NCI-H187 (cell line): ENCODE data around the gene ARRB1.
A peak's percentile ranks its signal among the peaks of the same experiment; 100 is the strongest.
"Not testable (repeated sequence)": the region's sequence is repeated elsewhere in the genome, so short reads cannot be mapped to it uniquely, and the experiment has no call there.

ENCODE experiments used
- DNase-seq, 2 experiments: peaks; one replicate each; lab custom pipeline; 2025; lab: John Stamatoyannopoulos, UW

Gene ARRB1

DNA sequence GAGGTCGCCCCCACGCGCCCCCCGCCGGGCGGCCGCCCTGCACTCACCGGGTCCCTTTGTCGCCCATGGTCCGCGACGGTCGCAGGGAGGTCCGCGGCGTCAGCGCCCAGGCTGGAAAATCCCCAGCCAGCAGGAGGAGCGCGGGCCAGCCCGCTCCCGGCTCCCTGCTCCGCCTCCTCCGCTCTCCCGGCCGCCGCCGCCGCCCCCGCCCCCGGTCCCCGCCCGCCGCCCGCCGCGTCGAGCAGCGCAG lies at the start of gene ARRB1:
Gene ARRB1 (minus strand): TSS at position 121 of the 250 bp plus-strand sequence. CDS start 54 bp downstream, at position 67.
- no peak for DNase-seq

DNA sequence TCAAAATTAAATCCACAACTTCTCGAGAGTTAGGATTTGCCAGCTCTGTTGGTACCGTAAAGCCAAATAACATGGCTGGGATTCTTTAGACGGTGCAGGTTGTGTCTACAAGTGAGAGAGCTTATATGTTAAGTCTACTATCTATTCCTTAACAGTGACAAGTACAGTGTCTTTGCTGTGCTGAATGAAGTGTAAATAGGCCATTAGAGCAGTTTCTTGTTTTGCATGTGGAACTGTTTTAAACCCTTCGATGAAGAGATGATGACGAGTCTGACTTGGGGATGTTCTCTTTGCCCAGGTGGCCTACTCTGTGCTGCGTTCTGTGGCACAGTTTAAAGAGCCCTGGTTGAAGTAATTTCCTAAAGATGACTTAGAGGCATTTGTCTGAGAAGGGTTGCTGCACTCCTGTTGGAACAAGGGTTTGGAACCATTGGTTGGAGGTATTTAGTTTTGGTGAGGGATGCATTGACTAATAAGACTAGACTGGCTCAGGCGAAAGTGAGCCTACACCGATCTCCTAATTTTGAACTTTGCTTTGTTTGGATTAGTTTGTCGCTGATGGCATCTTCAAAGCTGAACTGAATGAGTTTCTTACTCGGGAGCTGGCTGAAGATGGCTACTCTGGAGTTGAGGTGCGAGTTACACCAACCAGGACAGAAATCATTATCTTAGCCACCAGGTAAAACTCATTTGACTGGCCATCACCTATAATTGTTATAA lies 48.8 kb upstream of the ARRB1 start:
- no peak for DNase-seq

GRCh38 chr11:75399344-75400145 lies 48.1 kb upstream of the ARRB1 start, which contains the start of gene RPS3:
Gene RPS3 (plus strand): TSS chr11:75399518. CDS start chr11:75399548, 30 bp downstream.
- DNase-seq, result peak; percentile 71 to 79

GRCh38 chr11:75398906-75399305 lies 47.4 kb upstream of the ARRB1 start:
- no peak for DNase-seq

DNA sequence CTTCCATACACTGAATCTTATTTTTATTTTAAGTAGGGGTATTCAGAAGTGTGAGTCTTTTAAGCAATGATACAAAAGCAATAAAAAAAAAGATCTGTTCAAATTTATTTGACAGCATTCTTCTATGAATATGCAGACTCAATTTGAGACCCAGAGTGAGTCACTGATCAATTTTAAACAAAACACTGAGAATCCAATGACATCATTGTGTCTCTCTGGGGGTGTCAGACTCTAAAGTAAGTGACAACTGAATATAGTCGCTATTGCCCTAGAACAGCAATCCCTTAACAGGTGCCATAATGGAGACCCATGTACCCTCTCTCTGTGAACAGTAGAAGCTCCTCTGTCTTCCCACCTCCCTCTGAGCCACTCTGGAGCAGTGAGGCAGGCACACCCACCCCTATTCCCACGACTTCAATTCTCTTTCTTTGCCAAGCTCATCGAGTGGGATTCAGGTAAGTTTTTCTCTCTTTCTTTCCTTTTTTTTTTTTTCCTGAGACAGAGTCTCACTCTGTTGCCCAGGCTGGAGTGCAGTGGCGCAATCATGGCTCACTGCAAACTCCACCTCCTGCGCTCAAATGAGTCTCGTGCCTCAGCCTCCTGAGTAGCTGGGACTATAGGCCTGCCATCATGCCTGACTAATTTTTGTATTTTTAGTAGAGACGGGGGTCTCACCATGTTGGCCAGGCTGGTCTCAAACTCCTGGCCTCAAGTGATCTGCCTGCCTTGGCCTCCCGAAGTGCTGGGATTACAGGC lies 42.8 kb upstream of the ARRB1 start:
- no peak for DNase-seq

DNA sequence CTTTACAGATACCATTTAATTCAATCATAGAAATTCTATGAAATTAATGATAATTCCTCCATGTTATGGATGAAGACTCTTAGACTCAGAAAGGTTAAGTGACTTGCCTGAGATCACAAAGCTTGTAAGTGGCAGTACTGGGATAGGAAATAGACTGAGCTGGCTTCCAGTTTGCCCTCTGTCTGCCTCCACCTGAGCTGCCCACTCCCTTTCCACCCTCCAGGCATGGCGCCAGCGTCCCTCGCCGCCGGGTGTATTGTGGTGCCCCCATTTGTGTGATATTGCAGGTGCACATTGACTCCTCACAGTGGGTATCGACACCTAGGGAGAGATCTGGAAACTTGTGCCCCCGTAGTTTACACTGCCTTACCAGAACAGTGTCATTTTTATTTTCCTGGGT lies 38.5 kb upstream of the ARRB1 start:
- DNase-seq, result no peak

- no peak for DNase-seq
Measured at GRCh38 chr11:75389276-75389605, 37.8 kb upstream of the ARRB1 start.

DNA sequence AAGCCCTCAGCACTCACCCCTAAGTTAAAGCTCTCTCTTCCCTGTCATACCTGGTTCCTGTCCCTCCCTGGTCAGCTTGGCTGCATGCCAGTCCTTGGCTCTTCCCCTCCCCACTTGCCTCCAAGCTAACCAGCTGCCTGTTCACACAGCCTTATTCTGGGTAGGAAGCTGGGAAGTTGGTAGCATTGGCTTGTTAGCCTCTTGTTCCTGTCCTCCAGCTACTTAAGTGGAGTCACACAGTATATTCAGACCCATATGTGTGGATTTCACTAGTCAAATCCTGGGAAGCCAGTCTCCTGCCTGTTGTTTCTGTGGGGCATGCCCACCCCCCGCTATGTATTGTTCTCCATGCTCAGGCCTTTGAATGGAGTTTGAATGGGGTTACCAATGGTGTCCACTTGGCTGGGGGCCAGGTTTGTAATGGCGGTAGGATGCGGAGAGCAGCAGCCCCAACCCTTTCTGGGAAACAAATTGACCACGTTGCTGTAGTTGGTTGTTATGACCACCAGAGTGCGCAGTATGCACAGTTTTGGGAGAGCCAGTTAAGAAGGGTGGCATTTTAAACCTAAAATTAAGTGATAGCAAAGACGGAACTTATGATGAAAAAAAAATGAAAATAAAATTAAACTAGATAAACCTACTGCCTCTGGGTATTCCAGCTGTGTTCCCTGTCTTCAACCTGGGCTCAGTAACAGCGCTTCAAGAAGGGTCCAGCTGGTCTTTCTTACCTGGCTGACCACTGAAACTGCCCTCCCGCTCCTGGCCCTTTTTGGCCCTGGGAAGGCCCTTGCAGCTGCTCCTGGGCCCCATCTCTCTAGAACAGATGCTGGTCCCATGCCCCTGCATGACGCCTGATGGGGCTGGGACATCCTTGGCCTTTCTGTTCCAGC lies 37.2 kb upstream of the ARRB1 start:
- DNase-seq, result peak; percentile 58 to 82

DNA sequence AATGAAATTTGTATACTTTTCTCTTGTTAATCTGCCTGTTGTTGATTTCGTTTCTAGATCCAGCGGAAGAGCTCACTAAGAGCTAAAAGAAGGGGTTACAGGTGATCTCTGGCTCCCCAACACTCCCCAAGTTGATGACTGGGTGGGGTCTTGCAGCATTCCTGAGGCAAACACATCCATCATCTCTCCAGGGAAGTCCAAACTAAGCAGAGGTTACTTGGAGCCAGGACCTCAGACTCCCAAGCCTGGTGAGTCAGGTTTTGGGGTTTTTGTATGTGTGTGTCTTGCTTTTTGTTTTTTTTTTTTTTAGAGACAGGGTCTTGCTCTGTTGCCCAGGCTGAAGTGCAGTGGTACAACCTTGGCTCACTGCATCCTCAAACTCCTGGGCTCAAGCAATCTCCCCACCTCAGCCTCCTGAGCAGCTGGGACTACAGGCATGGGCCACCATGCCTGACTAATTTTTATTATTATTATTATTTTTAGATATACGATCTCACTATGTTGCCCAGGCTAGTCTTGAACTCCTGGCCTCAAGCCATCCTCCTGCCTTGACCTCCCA lies 36.4 kb upstream of the ARRB1 start:
- DNase-seq, result no peak

GRCh38 chr11:75386942-75387630 lies 35.6 kb upstream of the ARRB1 start:
- no peak for DNase-seq

GRCh38 chr11:75384438-75385080 lies 33.1 kb upstream of the ARRB1 start:
- DNase-seq, result peak; percentile 35 to 41

- no peak for DNase-seq
Measured at GRCh38 chr11:75383246-75383645, 31.8 kb upstream of the ARRB1 start.

DNA sequence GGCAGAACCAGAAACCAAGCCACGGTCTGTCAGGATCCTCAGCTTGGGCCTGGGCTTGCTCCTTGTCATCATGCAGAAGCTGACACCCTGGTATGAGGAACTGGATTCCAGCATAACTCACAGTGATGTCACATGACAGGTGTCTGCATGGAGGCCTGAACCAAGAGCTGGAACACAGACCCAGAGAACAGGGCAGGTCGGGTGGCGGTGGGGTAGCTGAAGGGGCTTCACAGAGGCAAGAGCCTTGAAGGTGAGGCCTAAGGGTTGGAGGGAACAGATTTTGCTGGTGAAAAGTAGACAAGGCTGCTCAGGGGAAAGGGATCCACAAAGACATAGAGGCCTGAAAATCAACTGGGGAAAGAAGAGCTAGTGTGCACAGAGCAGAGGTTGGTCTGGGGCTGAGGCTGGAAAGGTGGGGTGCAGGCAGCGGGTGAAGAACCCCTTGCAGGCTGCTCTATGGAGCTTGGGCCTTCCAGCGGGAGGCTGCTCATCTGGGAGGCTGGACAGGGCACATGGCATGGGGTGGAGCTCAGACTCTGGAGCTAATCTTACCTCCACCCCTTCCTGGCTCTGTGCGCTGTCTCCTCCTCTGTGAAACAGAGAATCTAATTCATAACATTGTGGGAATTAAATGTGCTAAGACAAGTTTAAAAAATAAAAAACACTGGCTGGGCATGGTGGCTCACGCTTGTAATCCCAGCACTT lies 29.4 kb upstream of the ARRB1 start:
- DNase-seq, result no peak

- no peak for DNase-seq
Measured at GRCh38 chr11:75380245-75380644, 28.8 kb upstream of the ARRB1 start.

DNA sequence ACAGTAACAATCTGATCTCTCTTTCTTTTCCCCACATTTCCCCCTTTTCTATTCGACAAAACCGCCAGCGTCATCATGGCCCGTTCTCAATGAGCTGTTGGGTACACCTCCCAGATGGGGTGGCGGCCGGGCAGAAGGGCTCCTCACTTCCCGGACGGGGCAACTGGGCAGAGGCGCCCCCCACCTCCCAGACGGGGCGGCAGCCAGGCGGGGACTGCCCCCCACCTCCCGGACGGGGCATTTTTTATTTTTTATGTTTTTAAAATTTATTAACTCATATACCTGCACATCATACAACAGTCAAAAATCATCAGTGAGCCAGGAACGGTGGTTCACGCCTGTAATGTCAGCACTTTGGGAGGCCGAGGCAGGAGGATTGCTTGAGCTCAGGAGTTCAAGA lies 27.3 kb upstream of the ARRB1 start:
- not testable (repeated sequence) for DNase-seq

DNA sequence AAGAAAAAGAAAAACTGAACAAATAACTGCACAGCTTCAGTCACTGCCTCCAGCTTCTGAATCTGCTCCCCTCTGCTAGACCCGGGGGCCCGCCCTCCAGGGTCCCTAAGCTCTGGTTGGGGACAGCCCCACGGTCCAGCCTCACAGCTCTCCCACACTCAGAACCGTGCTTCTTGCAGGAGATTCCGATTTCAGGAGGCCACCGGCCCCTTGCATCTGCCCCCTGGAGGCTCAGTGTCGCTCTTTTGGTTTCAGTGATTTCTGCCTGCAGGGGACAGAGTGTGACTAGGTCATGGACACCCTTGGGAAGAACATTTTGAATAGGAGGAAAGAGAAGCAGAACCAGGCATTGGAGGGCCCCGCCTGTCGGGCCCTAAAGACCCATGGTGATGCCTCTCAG lies 24.7 kb upstream of the ARRB1 start:
- no peak for DNase-seq

DNA sequence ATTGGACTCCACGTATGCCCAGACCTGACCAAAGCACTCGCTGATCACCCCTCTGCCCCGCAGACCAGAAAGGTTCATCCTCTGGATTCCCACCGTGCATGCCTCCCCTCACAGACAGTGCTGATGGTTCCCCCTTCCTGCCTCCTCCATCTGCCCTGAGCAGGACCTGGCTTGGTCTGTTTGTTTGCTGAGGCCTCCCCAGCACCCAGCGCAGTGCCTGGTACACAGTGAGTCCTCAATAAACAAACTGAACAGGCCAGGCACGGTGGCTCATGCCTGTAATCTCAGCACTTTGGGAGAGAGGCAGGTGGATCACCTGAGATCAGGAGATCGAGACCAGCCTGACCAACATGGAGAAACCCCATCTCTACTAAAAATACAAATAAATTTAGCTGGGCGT lies 24.2 kb upstream of the ARRB1 start:
- no peak for DNase-seq

GRCh38 chr11:75374646-75375045 lies 23.2 kb upstream of the ARRB1 start:
- DNase-seq, result no peak

DNA sequence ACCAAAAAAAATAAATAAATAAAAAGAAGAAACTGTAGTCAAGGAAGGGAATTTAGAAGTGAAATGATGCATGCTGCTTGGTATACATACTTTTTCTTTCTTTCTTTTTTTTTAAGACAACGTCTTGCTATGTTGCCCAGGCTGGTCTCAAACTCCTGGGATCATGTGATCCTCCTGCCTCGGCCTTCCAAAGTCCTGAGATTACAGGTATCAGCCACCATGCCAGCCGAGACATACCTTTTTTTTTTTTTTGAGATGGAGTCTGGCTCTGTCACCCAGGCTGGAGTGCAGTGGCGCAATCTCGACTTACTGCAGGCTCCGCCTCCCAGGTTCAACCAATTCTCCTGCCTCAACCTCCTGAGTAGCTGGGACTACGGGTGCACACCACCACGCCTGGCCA lies 21.7 kb upstream of the ARRB1 start:
- no peak for DNase-seq
